A549 (cell line): Measurements from ENCODE around the gene ZNF345. TPM values are rescaled to one million over a fixed set of nuclear protein-coding genes. Genes with fewer than 3 reads are reported as not detected.

Experiments
- ATAC-seq, 2 experiments: fragments of 200-7000 bp in 1 of 2; fragments of >200 bp in 1 of 2; cut with Nextera tagmentation in 1 of 2; cut with Tn5 transposase in 1 of 2; 3 replicates each; pipeline versions ENCODE4 v1.8.0 to v1.9.1; 2018 to 2020; ENCODE audit warnings: mild to moderate bottlenecking in 1 of 2, moderate library complexity in 1 of 2
- CTCF ChIA-PET: fragments of 300-600 bp; sonication (Branson Sonifier 250); formaldehyde crosslinking; extraction: SDS; loops from one replicate; lab custom pipeline; 2021; ENCODE audit warnings: antibody characterized with exemption, inconsistent platforms; lab: Yijun Ruan, JAX
- POLR2A ChIA-PET: fragments of 350-600 bp; formaldehyde crosslinking; extraction: SDS; loops from one replicate; lab custom pipeline; 2021; ENCODE audit warnings: antibody characterized with exemption, inconsistent platforms; lab: Yijun Ruan, JAX
- DNase-seq, 2 experiments: peaks; one replicate each; pipeline versions ENCODE4 v3.0.0 to v3.0.0-alpha.2; 2011 to 2016; ENCODE audit warnings: low read depth in 1 of 2, low spot score in 1 of 2
- FAIRE-seq: peaks from 2 replicates; lab custom pipeline; 2011; peaks lifted over from hg19 to GRCh38; lab: Jason Lieb, UNC
- H3K27ac ChIP-seq, 2 experiments: fragments of >200 bp; sonication (Bioruptor Twin); formaldehyde crosslinking; 3 replicates each; pipeline ENCODE4 v1.5.1; 2016 to 2017
- H3K4me1 ChIP-seq: fragments of >200 bp; sonication (Bioruptor Twin); formaldehyde crosslinking; 3 replicates; pipeline ENCODE4 v1.6.1; 2016
- H3K4me2 ChIP-seq: fragments of >200 bp; sonication (Bioruptor Twin); formaldehyde crosslinking; 3 replicates; pipeline ENCODE4 v1.6.1; 2016
- H3K4me3 ChIP-seq: fragments of >200 bp; sonication (Bioruptor Twin); formaldehyde crosslinking; 3 replicates; pipeline ENCODE4 v1.5.1; 2016
- H3K9me3 ChIP-seq: fragments of >200 bp; sonication (Bioruptor Twin); formaldehyde crosslinking; 3 replicates; pipeline ENCODE4 v1.6.1; 2016
- BHLHE40 ChIP-seq: IDR thresholded peaks from 2 replicates; pipeline ENCODE4 v1.6.1; 2012; ENCODE audit warnings: low read depth, low read length, inconsistent platforms
- CBX2 ChIP-seq: fragments of 200-600 bp; sonication (generic); IDR thresholded peaks from 2 replicates; pipeline ENCODE4 v1.6.1; 2016; ENCODE audit warnings: low read depth, mild to moderate bottlenecking, borderline replicate concordance
- CBX8 ChIP-seq: fragments of 200-600 bp; sonication (generic); IDR thresholded peaks from 2 replicates; pipeline ENCODE4 v1.6.1; 2016
- FOSL2 ChIP-seq, 2 experiments: fragments of 450-650 bp in 1 of 2; fragments of >200 bp in 1 of 2; sonication (Bioruptor Twin) in 1 of 2; formaldehyde crosslinking; IDR thresholded peaks; 2 replicates each; pipeline versions ENCODE4 v1.5.0 to v1.6.1; 2016 to 2020; ENCODE audit warnings: mild to moderate bottlenecking in 1 of 2, moderate library complexity in 1 of 2
- HDAC2 ChIP-seq: fragments of 200-600 bp; sonication (generic); IDR thresholded peaks from 2 replicates; pipeline ENCODE4 v1.6.1; 2016
- HMGXB4 ChIP-seq: fragments of 250-450 bp; sonication (Bioruptor Pico); IDR thresholded peaks from 2 replicates; pipeline ENCODE4 v1.5.0; 2021; ENCODE audit warnings: mild to moderate bottlenecking, moderate library complexity, borderline replicate concordance
- HOXA7 ChIP-seq: fragments of 250-450 bp; sonication (Bioruptor Pico); IDR thresholded peaks from 2 replicates; pipeline ENCODE4 v1.5.0; 2020; ENCODE audit warnings: mild to moderate bottlenecking, moderate library complexity
- KDM1A ChIP-seq: fragments of 200-600 bp; sonication (generic); IDR thresholded peaks from 2 replicates; pipeline ENCODE4 v1.6.1; 2016; ENCODE audit warnings: low read depth, mild to moderate bottlenecking
- MAX ChIP-seq: IDR thresholded peaks from 2 replicates; pipeline ENCODE4 v1.6.1; 2012
- MYC ChIP-seq: IDR thresholded peaks from 2 replicates; pipeline ENCODE4 v1.6.1; 2012; ENCODE audit warnings: mild to moderate bottlenecking, inconsistent platforms, low read length, improper control_type of control experiment, borderline replicate concordance
- RCOR1 ChIP-seq: fragments of 150-350 bp; IDR thresholded peaks from 2 replicates; pipeline ENCODE4 v1.6.1; 2014; ENCODE audit warnings: antibody characterized with exemption, low read length, low read depth
- TFCP2L1 ChIP-seq: fragments of 250-450 bp; sonication (Bioruptor Pico); IDR thresholded peaks from 2 replicates; pipeline ENCODE4 v1.5.0; 2021; ENCODE audit warnings: mild to moderate bottlenecking
- ZNF302 ChIP-seq: fragments of 250-450 bp; sonication (Bioruptor Pico); IDR thresholded peaks from 2 replicates; pipeline ENCODE4 v1.9.0; 2021; ENCODE audit warnings: inconsistent platforms, mild to moderate bottlenecking, moderate library complexity
- WGBS: methylation state at CpG from one replicate; pipeline ENCODE4 v1.1.6; 2017; ENCODE audit errors: missing lambda C conversion rate; 5-methylcytosine and 5-hydroxymethylcytosine counted together
- polyA plus RNA-seq, 4 experiments: library from polyadenylated mRNA; depleted of rRNA in 3 of 4; stranded (reverse); fragments of >200 nt; fragmentation: RNase III in 1 of 4; extraction: RNeasy Plus Mini Kit Qiagen cat#74134 plus additional on column Dnase treatment in 1 of 4; gene quantifications; 2 replicates in 3 of 4; 3 replicates in 1 of 4; pipeline ENCODE4 v1.2.3, GENCODE V29; 2011 to 2017
- small RNA-seq, 6 experiments: library from RNA; depleted of rRNA; stranded (forward); fragments of <200 nt; gene quantifications; one replicate each; pipeline ENCODE3, GENCODE V24; 2012
- TF ChIP-seq, protein P1 (sequence below): IDR thresholded peaks from 2 replicates; pipeline ENCODE4 v1.6.1; 2012
- TF ChIP-seq, protein P2 (sequence below): fragments of 150-350 bp; IDR thresholded peaks from 2 replicates; pipeline ENCODE4 v1.6.1; 2014; ENCODE audit warnings: low read depth, mild to moderate bottlenecking, low read length
- TF ChIP-seq, protein P3 (sequence below): fragments of 450-650 bp; IDR thresholded peaks from 2 replicates; pipeline ENCODE4 v1.6.1; 2014; ENCODE audit warnings: antibody characterized with exemption
- TF ChIP-seq, protein P4 (sequence below): fragments of >200 bp; sonication (Bioruptor Twin); formaldehyde crosslinking; IDR thresholded peaks from 2 replicates; pipeline ENCODE4 v1.6.1; 2016

The ZNF345 gene
- polyA plus RNA-seq, 2 of the 4 experiments (the other 2 are of a cell fraction), result 0.27 to 0.66 TPM

- H3K4me3 ChIP-seq, result peak overlapping the region; percentile 39
- FAIRE-seq, result no peak
- H3K4me1 ChIP-seq, result no peaks in the 10 kb centered on the region
- H3K9me3 ChIP-seq, result peaks cover 99% of the 10 kb centered on the region
- peak in 1 of 2 experiments; percentile 9 for DNase-seq
- no peak overlapping the region for H3K27ac ChIP-seq
- TF ChIP-seq, protein P1, sequence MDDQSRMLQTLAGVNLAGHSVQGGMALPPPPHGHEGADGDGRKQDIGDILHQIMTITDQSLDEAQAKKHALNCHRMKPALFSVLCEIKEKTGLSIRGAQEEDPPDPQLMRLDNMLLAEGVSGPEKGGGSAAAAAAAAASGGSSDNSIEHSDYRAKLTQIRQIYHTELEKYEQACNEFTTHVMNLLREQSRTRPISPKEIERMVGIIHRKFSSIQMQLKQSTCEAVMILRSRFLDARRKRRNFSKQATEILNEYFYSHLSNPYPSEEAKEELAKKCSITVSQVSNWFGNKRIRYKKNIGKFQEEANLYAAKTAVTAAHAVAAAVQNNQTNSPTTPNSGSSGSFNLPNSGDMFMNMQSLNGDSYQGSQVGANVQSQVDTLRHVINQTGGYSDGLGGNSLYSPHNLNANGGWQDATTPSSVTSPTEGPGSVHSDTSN, result no peak
- TF ChIP-seq RCOR1, result no peak
- TF ChIP-seq MAX, result no peak
- no peak for TF ChIP-seq BHLHE40
- TF ChIP-seq HMGXB4 (CRISPR knock-in tag), result no peak
- TF ChIP-seq HOXA7 (CRISPR knock-in tag), result no peak
- TF ChIP-seq MYC, result no peak
- CTCF ChIA-PET, result no interaction called here
- no peak for ATAC-seq
- WGBS, result 81% methylated on average over 7 of the region's 7 CpGs
- H3K4me2 ChIP-seq, result peak overlapping the region; percentile 38
- POLR2A ChIA-PET, result interaction anchor here (0.6 kb wide), 1 partner anchor 228 kb away, joined by 3 read pairs; no protein-coding TSS in a partner anchor
Measured at GRCh38 chr19:36916991-36917390, 66.3 kb downstream of the ZNF345 start.

GRCh38 chr19:36918090-36918489, 67.4 kb downstream of the ZNF345 start:
- H3K9me3 ChIP-seq, result peaks cover 98% of the 10 kb centered on the region
- ATAC-seq (no peak), DNase-seq (no peak), FAIRE-seq (no peak)
- no peak overlapping the region for H3K27ac ChIP-seq
- no peak overlapping the region for H3K4me3 ChIP-seq
- ChIA-PET POLR2A (no interaction called here), CTCF (no interaction called here)
- WGBS, result 57% methylated on average over 9 of the region's 9 CpGs
- H3K4me1 ChIP-seq, result no peaks in the 10 kb centered on the region
- H3K4me2 ChIP-seq, result no peak overlapping the region
- no peak for TF ChIP-seq HDAC2
- TF ChIP-seq, protein P2, sequence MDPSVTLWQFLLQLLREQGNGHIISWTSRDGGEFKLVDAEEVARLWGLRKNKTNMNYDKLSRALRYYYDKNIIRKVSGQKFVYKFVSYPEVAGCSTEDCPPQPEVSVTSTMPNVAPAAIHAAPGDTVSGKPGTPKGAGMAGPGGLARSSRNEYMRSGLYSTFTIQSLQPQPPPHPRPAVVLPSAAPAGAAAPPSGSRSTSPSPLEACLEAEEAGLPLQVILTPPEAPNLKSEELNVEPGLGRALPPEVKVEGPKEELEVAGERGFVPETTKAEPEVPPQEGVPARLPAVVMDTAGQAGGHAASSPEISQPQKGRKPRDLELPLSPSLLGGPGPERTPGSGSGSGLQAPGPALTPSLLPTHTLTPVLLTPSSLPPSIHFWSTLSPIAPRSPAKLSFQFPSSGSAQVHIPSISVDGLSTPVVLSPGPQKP, result no peak
- TF ChIP-seq TFCP2L1 (CRISPR knock-in tag), result no peak
- TF ChIP-seq CBX2, result no peak
- TF ChIP-seq HMGXB4 (CRISPR knock-in tag), result no peak
- TF ChIP-seq, protein P3, sequence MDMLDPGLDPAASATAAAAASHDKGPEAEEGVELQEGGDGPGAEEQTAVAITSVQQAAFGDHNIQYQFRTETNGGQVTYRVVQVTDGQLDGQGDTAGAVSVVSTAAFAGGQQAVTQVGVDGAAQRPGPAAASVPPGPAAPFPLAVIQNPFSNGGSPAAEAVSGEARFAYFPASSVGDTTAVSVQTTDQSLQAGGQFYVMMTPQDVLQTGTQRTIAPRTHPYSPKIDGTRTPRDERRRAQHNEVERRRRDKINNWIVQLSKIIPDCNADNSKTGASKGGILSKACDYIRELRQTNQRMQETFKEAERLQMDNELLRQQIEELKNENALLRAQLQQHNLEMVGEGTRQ, result no peak
- TF ChIP-seq KDM1A, result no peak
- no peak for TF ChIP-seq CBX8
- TF ChIP-seq, protein P4, sequence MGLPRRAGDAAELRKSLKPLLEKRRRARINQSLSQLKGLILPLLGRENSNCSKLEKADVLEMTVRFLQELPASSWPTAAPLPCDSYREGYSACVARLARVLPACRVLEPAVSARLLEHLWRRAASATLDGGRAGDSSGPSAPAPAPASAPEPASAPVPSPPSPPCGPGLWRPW, result no peak
- TF ChIP-seq FOSL2 (IDR thresholded peaks at IDR 0.05), result no peak
- no peak for TF ChIP-seq FOSL2 (CRISPR knock-in tag; IDR thresholded peaks at IDR 0.05)
- TF ChIP-seq ZNF302 (CRISPR knock-in tag), result no peak

Small RNAs within 50 kb of the gene (small RNA-seq; reads per million reads assigned to genes)
- 0 reads per million in 6 experiments for gene RF00019

Other genes starting within 250 kb of the ZNF345 start
- gene ZNF382, start 245.6 kb upstream of the ZNF345 start, polyA plus RNA-seq (2011; rRNA removed), result 0.24 and 0.30 TPM in 2 replicates
- gene ZNF382, start 245.6 kb upstream of the ZNF345 start, polyA plus RNA-seq (2017; fragmentation: RNase III; extraction: RNeasy Plus Mini Kit Qiagen cat#74134 plus additional on column Dnase treatment), result 0.04 to 0.12 TPM (median 0.08 TPM) in 3 replicates
- gene ZNF461, start 184.0 kb upstream of the ZNF345 start, polyA plus RNA-seq (2011; rRNA removed), result 12.0 and 14.7 TPM in 2 replicates
- 11.1 to 12.4 TPM (median 11.2 TPM) in 3 replicates for gene ZNF461, start 184.0 kb upstream of the ZNF345 start, polyA plus RNA-seq (2017; fragmentation: RNase III; extraction: RNeasy Plus Mini Kit Qiagen cat#74134 plus additional on column Dnase treatment)
- 16.3 and 19.0 TPM in 2 replicates for gene ZNF567, start 163.3 kb upstream of the ZNF345 start, polyA plus RNA-seq (2011; rRNA removed)
- gene ZNF567, start 163.3 kb upstream of the ZNF345 start, polyA plus RNA-seq (2017; fragmentation: RNase III; extraction: RNeasy Plus Mini Kit Qiagen cat#74134 plus additional on column Dnase treatment), result 7.9 to 8.9 TPM (median 8.7 TPM) in 3 replicates
- gene ZNF850, start 78.1 kb upstream of the ZNF345 start, polyA plus RNA-seq (2011; rRNA removed), result 1.8 and 3.1 TPM in 2 replicates
- 1.3 to 1.9 TPM (median 1.5 TPM) in 3 replicates for gene ZNF850, start 78.1 kb upstream of the ZNF345 start, polyA plus RNA-seq (2017; fragmentation: RNase III; extraction: RNeasy Plus Mini Kit Qiagen cat#74134 plus additional on column Dnase treatment)
- gene ZNF790, start 12.5 kb upstream of the ZNF345 start, polyA plus RNA-seq (2011; rRNA removed), result 0.37 and 0.52 TPM in 2 replicates
- 0.42 to 0.66 TPM (median 0.56 TPM) in 3 replicates for gene ZNF790, start 12.5 kb upstream of the ZNF345 start, polyA plus RNA-seq (2017; fragmentation: RNase III; extraction: RNeasy Plus Mini Kit Qiagen cat#74134 plus additional on column Dnase treatment)
- gene ZNF829, start 65.4 kb downstream of the ZNF345 start, polyA plus RNA-seq (2011; rRNA removed), result 0.85 and 1.00 TPM in 2 replicates
- 0.48 to 0.65 TPM (median 0.52 TPM) in 3 replicates for gene ZNF829, start 65.4 kb downstream of the ZNF345 start, polyA plus RNA-seq (2017; fragmentation: RNase III; extraction: RNeasy Plus Mini Kit Qiagen cat#74134 plus additional on column Dnase treatment)
- gene ZNF568, start 65.5 kb downstream of the ZNF345 start, polyA plus RNA-seq (2011; rRNA removed), result 2.8 and 4.9 TPM in 2 replicates
- 1.0 to 1.7 TPM (median 1.6 TPM) in 3 replicates for gene ZNF568, start 65.5 kb downstream of the ZNF345 start, polyA plus RNA-seq (2017; fragmentation: RNase III; extraction: RNeasy Plus Mini Kit Qiagen cat#74134 plus additional on column Dnase treatment)
- gene ZNF420, start 227.6 kb downstream of the ZNF345 start, polyA plus RNA-seq (2011; rRNA removed), result 8.6 and 9.9 TPM in 2 replicates
- 5.4 to 6.0 TPM (median 5.9 TPM) in 3 replicates for gene ZNF420, start 227.6 kb downstream of the ZNF345 start, polyA plus RNA-seq (2017; fragmentation: RNase III; extraction: RNeasy Plus Mini Kit Qiagen cat#74134 plus additional on column Dnase treatment)